ENCODE results near the gene USP8. TPM values are rescaled to one million over a fixed set of nuclear protein-coding genes. Genes with fewer than 3 reads are reported as not detected.
A peak's percentile ranks its signal among the peaks of the same experiment; 100 is the strongest.

Gene USP8
- total and polyA plus RNA-seq, 2 experiments from 2014 or later: 29.8 to 57.2 TPM

DNA sequence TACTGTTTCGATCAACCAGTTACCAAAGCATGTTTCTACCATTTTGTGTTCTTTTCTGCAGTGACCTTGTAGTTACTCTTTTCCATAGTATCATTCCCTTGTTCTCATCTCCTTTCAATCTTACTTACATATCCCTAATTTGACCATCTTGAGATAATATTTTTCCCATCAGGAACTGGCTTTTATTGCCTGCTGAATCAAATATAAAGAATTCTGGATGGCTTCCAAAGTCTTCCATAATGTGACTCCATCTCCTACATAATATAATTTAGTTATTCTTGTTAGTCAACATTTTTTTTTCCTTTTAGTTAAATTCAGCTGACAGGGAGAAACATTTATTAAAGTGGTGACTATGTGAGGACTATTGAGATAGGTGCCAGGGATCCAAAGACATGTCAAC lies 7.0 kb downstream of the USP8 start:
- Histone ChIP-seq H2AFZ (no peak overlapping the region), H4K20me1 (ENCODE audit: insufficient read depth) (0 out of 2 replicates have a peak, but pooled peaks cover 5% of the 10 kb centered on the region), H3K79me2 (ENCODE audit: insufficient read depth) (peaks cover 100% of the 10 kb centered on the region), H3K27ac (no peak overlapping the region), H3K27me3 (replicated peaks; ENCODE audit: insufficient read depth) (no peaks in the 10 kb centered on the region), H3K9me3 (ENCODE audit: low read depth) (no peaks in the 10 kb centered on the region), H3K36me3 (ENCODE audit: low read depth) (no peaks in the 10 kb centered on the region), H3K4me3 (no peak overlapping the region), H3K4me2 (ENCODE audit: unreplicated experiment) (no peak overlapping the region), H3F3A (ENCODE audit: insufficient read depth) (no peaks in the 10 kb centered on the region), H3K9me2 (ENCODE audit: insufficient read depth) (no peaks in the 10 kb centered on the region), H3K9ac (no peak overlapping the region), H3K4me1 (ENCODE audit: insufficient read depth) (peaks cover 6% of the 10 kb centered on the region)
- 95 to 100% methylated on average over 1 of the region's 1 CpG for WGBS, 2 experiments (ENCODE audit: low coverage in 1 of 2, low lambda C conversion rate in 2 of 2, missing lambda C conversion rate in 2 of 2)
- in situ Hi-C loops (cut with MboI): no loop called here
- no peak for TF ChIP-seq EZH2 (IDR thresholded peaks at IDR 0.05; ENCODE audit: insufficient read depth, poor library complexity, severe bottlenecking)
- no peak for TF ChIP-seq EZH2phosphoT487 (IDR thresholded peaks at IDR 0.05; ENCODE audit: insufficient read depth, low read depth)
- peak; percentile 60 for DNase-seq

DNA sequence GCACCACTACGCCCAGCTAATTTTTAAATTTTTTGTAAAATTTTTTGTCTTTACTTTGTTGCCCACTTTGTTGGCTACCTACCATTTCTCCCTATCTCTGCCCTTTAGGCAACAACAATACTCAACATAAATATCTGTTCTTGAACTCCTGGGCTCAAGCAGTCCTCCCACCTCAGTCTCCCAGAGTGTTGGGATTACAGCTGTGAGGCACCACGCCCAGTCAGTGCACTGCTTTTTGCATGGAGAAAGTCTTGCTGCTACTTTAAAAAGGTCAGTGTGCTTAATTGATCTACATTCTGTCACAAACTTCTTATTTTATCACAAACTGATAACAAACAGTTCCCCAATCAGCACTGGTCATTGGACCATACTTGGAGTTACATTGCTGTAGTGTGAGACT lies 8.0 kb downstream of the USP8 start:
- H3K9me3 ChIP-seq (ENCODE audit: low read depth): no peaks in the 10 kb centered on the region
- H3K9me2 ChIP-seq (ENCODE audit: insufficient read depth): no peaks in the 10 kb centered on the region
- H3K36me3 ChIP-seq (ENCODE audit: low read depth): no peaks in the 10 kb centered on the region
- DNase-seq: no peak
- H3K4me1 ChIP-seq (ENCODE audit: insufficient read depth): peaks cover 4% of the 10 kb centered on the region; the same call in 1 of the 2 replicates
- 75 to 86% methylated on average over 2 of the region's 2 CpGs for WGBS, 2 experiments (ENCODE audit: low coverage in 1 of 2, low lambda C conversion rate in 2 of 2, missing lambda C conversion rate in 2 of 2)
- H3K79me2 ChIP-seq (ENCODE audit: insufficient read depth): peaks cover 100% of the 10 kb centered on the region
- H3K27ac ChIP-seq: no peak overlapping the region
- no peak overlapping the region for H3K4me2 ChIP-seq (ENCODE audit: unreplicated experiment)
- H4K20me1 ChIP-seq (ENCODE audit: insufficient read depth): 0 out of 2 replicates have a peak, but pooled peaks cover 5% of the 10 kb centered on the region
- TF ChIP-seq EZH2 (IDR thresholded peaks at IDR 0.05; ENCODE audit: insufficient read depth, poor library complexity, severe bottlenecking) (no peak), EZH2phosphoT487 (IDR thresholded peaks at IDR 0.05; ENCODE audit: insufficient read depth, low read depth) (no peak)
- in situ Hi-C loops (cut with MboI): no loop called here
- H2AFZ ChIP-seq: no peak overlapping the region
- no peak overlapping the region for H3K4me3 ChIP-seq
- H3F3A ChIP-seq (ENCODE audit: insufficient read depth): no peaks in the 10 kb centered on the region
- H3K9ac ChIP-seq: no peak overlapping the region
- no peaks in the 10 kb centered on the region for H3K27me3 ChIP-seq (replicated peaks; ENCODE audit: insufficient read depth)

DNA sequence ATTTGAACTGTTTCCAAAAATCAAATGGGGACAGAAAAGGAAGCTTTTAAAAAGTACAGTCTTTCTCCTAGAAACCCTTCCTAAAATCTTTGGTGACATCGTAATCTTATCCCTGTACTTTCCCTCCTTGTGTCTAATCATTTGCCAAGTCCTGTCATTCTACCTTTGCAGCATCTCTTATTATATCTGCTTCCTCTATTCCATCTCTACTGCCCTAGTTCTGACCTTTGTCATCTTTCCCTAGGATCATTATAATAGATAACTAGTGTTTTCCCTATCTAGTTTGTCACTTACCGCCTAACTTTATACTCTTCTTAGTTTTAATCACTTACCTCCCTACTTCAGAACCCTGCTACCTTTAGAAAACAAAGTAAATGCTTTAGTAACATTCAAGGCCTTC lies 11.6 kb downstream of the USP8 start:
- in situ Hi-C loops (cut with MboI): no loop called here
- 96 to 100% methylated on average over 2 of the region's 2 CpGs for WGBS, 2 experiments (ENCODE audit: low coverage in 1 of 2, low lambda C conversion rate in 2 of 2, missing lambda C conversion rate in 2 of 2)
- Histone ChIP-seq H3K27ac (no peak overlapping the region), H3F3A (ENCODE audit: insufficient read depth) (no peaks in the 10 kb centered on the region), H4K20me1 (ENCODE audit: insufficient read depth) (0 out of 2 replicates have a peak, but pooled peaks cover 8% of the 10 kb centered on the region), H3K9me2 (ENCODE audit: insufficient read depth) (no peaks in the 10 kb centered on the region), H3K79me2 (ENCODE audit: insufficient read depth) (peaks cover 98% of the 10 kb centered on the region), H3K4me1 (ENCODE audit: insufficient read depth) (peaks cover 4% of the 10 kb centered on the region; the same call in 1 of the 2 replicates), H3K9ac (no peak overlapping the region), H3K36me3 (ENCODE audit: low read depth) (peaks cover 18% of the 10 kb centered on the region), H3K27me3 (replicated peaks; ENCODE audit: insufficient read depth) (no peaks in the 10 kb centered on the region), H3K9me3 (ENCODE audit: low read depth) (no peaks in the 10 kb centered on the region), H3K4me3 (no peak overlapping the region), H3K4me2 (ENCODE audit: unreplicated experiment) (no peak overlapping the region), H2AFZ (no peak overlapping the region)
- TF ChIP-seq EZH2 (IDR thresholded peaks at IDR 0.05; ENCODE audit: insufficient read depth, poor library complexity, severe bottlenecking) (no peak), EZH2phosphoT487 (IDR thresholded peaks at IDR 0.05; ENCODE audit: insufficient read depth, low read depth) (no peak)
- no peak for DNase-seq

GRCh38 chr15:50438251-50438650 lies 14.0 kb downstream of the USP8 start:
- Histone ChIP-seq H3K9ac (no peak overlapping the region), H3K9me2 (ENCODE audit: insufficient read depth) (no peaks in the 10 kb centered on the region), H4K20me1 (ENCODE audit: insufficient read depth) (0 out of 2 replicates have a peak, but pooled peaks cover 8% of the 10 kb centered on the region), H3K4me3 (no peak overlapping the region), H3K36me3 (ENCODE audit: low read depth) (peaks cover 25% of the 10 kb centered on the region), H3K4me2 (ENCODE audit: unreplicated experiment) (no peak overlapping the region), H3K27ac (no peak overlapping the region), H3F3A (ENCODE audit: insufficient read depth) (no peaks in the 10 kb centered on the region), H3K9me3 (ENCODE audit: low read depth) (no peaks in the 10 kb centered on the region), H3K4me1 (ENCODE audit: insufficient read depth) (no peaks in the 10 kb centered on the region), H3K79me2 (ENCODE audit: insufficient read depth) (peaks cover 96% of the 10 kb centered on the region), H2AFZ (no peak overlapping the region), H3K27me3 (replicated peaks; ENCODE audit: insufficient read depth) (no peaks in the 10 kb centered on the region)
- no peak for DNase-seq
- 94 to 98% methylated on average over 8 of the region's 8 CpGs for WGBS, 2 experiments (ENCODE audit: low coverage in 1 of 2, low lambda C conversion rate in 2 of 2, missing lambda C conversion rate in 2 of 2)
- in situ Hi-C loops (cut with MboI): no loop called here
- no peak for TF ChIP-seq EZH2phosphoT487 (IDR thresholded peaks at IDR 0.05; ENCODE audit: insufficient read depth, low read depth)
- no peak for TF ChIP-seq EZH2 (IDR thresholded peaks at IDR 0.05; ENCODE audit: insufficient read depth, poor library complexity, severe bottlenecking)

DNA sequence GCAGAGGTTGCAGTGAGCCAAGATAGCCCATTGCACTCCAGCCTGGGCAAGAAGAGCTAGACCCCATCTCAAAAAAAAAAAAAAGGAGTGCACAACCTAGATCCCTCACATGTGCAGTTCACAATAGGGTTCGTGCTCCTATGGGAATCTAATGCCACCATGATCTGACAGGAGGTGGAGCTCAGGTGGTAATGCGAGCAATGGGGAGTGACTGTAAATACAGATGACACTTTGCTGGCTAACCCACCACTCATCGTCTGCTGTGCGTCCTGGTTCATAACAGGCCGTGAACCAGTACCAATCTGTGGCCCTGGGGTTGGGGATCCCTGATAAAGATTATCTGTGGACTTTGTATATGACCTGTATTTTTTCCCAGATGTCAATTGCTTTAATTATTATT lies 16.7 kb downstream of the USP8 start:
- H3K9ac ChIP-seq: no peak overlapping the region
- H3F3A ChIP-seq (ENCODE audit: insufficient read depth): no peaks in the 10 kb centered on the region
- H3K4me1 ChIP-seq (ENCODE audit: insufficient read depth): no peaks in the 10 kb centered on the region
- 0 out of 2 replicates have a peak, but pooled peaks cover 8% of the 10 kb centered on the region for H4K20me1 ChIP-seq (ENCODE audit: insufficient read depth)
- H3K27me3 ChIP-seq (replicated peaks; ENCODE audit: insufficient read depth): no peaks in the 10 kb centered on the region
- H3K27ac ChIP-seq: no peak overlapping the region
- H3K9me2 ChIP-seq (ENCODE audit: insufficient read depth): no peaks in the 10 kb centered on the region
- no peak overlapping the region for H2AFZ ChIP-seq
- 88 to 96% methylated on average over 5 of the region's 5 CpGs for WGBS, 2 experiments (ENCODE audit: low coverage in 1 of 2, low lambda C conversion rate in 2 of 2, missing lambda C conversion rate in 2 of 2)
- in situ Hi-C loops (cut with MboI): no loop called here
- H3K9me3 ChIP-seq (ENCODE audit: low read depth): no peaks in the 10 kb centered on the region
- peaks cover 31% of the 10 kb centered on the region for H3K36me3 ChIP-seq (ENCODE audit: low read depth)
- H3K4me2 ChIP-seq (ENCODE audit: unreplicated experiment): no peak overlapping the region
- H3K4me3 ChIP-seq: no peak overlapping the region
- TF ChIP-seq EZH2phosphoT487 (IDR thresholded peaks at IDR 0.05; ENCODE audit: insufficient read depth, low read depth): no peak
- TF ChIP-seq EZH2 (IDR thresholded peaks at IDR 0.05; ENCODE audit: insufficient read depth, poor library complexity, severe bottlenecking): no peak
- H3K79me2 ChIP-seq (ENCODE audit: insufficient read depth): peaks cover 86% of the 10 kb centered on the region
- DNase-seq: no peak

Data from GM23248 (cell line).